Glutamatergic neuron (in vitro differentiated cells): Measurements from ENCODE around the gene WDR38. TPM values are rescaled to one million over a fixed set of nuclear protein-coding genes. Genes with fewer than 3 reads are reported as not detected.
A peak's percentile ranks its signal among the peaks of the same experiment; 100 is the strongest.

Experiments
- DNase-seq: peaks from one replicate; pipeline ENCODE4 v3.0.0; 2022
- H3K27ac Mint-ChIP-seq: one replicate; pipeline ENCODE4 v1.8.0; 2020; ENCODE audit warnings: mild to moderate bottlenecking, mixed read lengths, inconsistent platforms; ENCODE audit not compliant: unreplicated experiment
- H3K27me3 Mint-ChIP-seq: one replicate; pipeline ENCODE4 v1.8.0; 2020; ENCODE audit warnings: mild to moderate bottlenecking, moderate library complexity, mixed read lengths, inconsistent platforms; ENCODE audit not compliant: unreplicated experiment
- H3K36me3 Mint-ChIP-seq: one replicate; pipeline ENCODE4 v1.8.0; 2020; ENCODE audit warnings: mild to moderate bottlenecking, mixed read lengths, inconsistent platforms; ENCODE audit not compliant: unreplicated experiment
- H3K4me1 Mint-ChIP-seq: one replicate; pipeline ENCODE4 v1.8.0; 2020; ENCODE audit warnings: mild to moderate bottlenecking, low read depth, mixed read lengths, inconsistent platforms; ENCODE audit not compliant: unreplicated experiment
- H3K4me3 Mint-ChIP-seq: one replicate; pipeline ENCODE4 v1.8.0; 2020; ENCODE audit warnings: mild to moderate bottlenecking, mixed read lengths, inconsistent platforms; ENCODE audit not compliant: unreplicated experiment
- H3K9me3 Mint-ChIP-seq: one replicate; pipeline ENCODE4 v1.8.0; 2020; ENCODE audit warnings: mild to moderate bottlenecking, moderate library complexity, mixed read lengths, inconsistent platforms; ENCODE audit not compliant: unreplicated experiment
- total RNA-seq: library from RNA; stranded (reverse); fragmentation: NEBNext Ultra II Directional; extraction: Animal tissue kit (Norgen Biotek cat#: 25700); gene quantifications from one replicate; pipeline ENCODE4 v1.2.1, GENCODE V29; 2021; ENCODE audit not compliant: unreplicated experiment
- TF ChIP-seq, protein P1 (sequence below): fragments of 200-600 bp; sonication (generic); IDR thresholded peaks from one replicate; pipeline ENCODE4 v1.5.0; 2021; ENCODE audit not compliant: partially characterized antibody, unreplicated experiment

The WDR38 gene
- total RNA-seq, 1 donor from 2014 or later = not detected

DNA sequence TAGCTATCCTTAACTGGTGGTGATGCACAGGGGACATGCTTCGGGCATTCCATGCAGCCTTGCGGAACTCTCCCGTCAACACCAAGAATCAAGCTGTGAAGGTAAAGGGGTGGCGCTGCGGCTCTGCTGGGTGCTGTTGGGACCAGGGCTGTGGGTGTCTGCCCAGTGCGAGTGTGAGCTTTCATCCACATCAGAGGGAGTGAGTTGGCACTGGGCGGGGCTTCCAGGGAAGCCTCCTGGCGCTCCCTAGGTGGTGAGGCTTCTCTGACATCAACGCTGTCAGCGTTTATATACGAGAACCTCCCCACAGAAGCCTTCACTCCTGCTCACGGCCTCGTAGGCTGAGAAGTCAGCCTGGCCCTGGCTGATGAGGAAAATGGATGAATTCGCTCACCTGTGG is 20.4 kb downstream of the WDR38 start:
- DNase-seq = no peak
- TF ChIP-seq, protein P1, sequence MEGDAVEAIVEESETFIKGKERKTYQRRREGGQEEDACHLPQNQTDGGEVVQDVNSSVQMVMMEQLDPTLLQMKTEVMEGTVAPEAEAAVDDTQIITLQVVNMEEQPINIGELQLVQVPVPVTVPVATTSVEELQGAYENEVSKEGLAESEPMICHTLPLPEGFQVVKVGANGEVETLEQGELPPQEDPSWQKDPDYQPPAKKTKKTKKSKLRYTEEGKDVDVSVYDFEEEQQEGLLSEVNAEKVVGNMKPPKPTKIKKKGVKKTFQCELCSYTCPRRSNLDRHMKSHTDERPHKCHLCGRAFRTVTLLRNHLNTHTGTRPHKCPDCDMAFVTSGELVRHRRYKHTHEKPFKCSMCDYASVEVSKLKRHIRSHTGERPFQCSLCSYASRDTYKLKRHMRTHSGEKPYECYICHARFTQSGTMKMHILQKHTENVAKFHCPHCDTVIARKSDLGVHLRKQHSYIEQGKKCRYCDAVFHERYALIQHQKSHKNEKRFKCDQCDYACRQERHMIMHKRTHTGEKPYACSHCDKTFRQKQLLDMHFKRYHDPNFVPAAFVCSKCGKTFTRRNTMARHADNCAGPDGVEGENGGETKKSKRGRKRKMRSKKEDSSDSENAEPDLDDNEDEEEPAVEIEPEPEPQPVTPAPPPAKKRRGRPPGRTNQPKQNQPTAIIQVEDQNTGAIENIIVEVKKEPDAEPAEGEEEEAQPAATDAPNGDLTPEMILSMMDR = no peak
- Mint-ChIP-seq H3K27me3 (peaks cover 10% of the 10 kb centered on the region), H3K36me3 (no peaks in the 10 kb centered on the region), H3K9me3 (no peaks in the 10 kb centered on the region), H3K4me3 (no peak overlapping the region), H3K4me1 (peaks cover 11% of the 10 kb centered on the region), H3K27ac (peak overlapping the region; percentile 4)

DNA sequence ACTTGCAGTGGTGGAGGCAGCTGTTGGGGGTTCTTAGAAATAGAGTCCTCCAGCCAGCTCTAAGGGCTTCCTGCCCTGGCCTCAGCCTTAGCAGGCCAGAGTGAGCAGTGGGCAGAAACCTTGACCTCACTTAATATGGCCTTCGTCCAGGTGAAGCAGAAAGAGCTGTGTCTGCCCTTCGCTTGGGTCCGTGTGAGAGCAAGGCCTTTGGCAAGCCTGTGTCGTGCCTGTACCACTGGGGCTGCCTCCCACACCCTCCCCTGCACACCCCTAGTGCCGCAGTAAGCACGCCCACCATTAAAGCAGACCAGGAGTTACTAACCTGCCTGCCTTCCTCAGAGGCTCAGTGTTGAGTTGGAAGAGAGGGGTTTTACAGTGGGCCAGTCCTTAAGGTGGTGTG is 22.2 kb downstream of the WDR38 start:
- H3K36me3 Mint-ChIP-seq = no peaks in the 10 kb centered on the region
- TF ChIP-seq, protein P1 = no peak
- H3K9me3 Mint-ChIP-seq = no peaks in the 10 kb centered on the region
- no peak overlapping the region for H3K27ac Mint-ChIP-seq
- no peak for DNase-seq
- H3K4me1 Mint-ChIP-seq = peaks cover 10% of the 10 kb centered on the region
- H3K27me3 Mint-ChIP-seq = peaks cover 7% of the 10 kb centered on the region
- no peak overlapping the region for H3K4me3 Mint-ChIP-seq

DNA sequence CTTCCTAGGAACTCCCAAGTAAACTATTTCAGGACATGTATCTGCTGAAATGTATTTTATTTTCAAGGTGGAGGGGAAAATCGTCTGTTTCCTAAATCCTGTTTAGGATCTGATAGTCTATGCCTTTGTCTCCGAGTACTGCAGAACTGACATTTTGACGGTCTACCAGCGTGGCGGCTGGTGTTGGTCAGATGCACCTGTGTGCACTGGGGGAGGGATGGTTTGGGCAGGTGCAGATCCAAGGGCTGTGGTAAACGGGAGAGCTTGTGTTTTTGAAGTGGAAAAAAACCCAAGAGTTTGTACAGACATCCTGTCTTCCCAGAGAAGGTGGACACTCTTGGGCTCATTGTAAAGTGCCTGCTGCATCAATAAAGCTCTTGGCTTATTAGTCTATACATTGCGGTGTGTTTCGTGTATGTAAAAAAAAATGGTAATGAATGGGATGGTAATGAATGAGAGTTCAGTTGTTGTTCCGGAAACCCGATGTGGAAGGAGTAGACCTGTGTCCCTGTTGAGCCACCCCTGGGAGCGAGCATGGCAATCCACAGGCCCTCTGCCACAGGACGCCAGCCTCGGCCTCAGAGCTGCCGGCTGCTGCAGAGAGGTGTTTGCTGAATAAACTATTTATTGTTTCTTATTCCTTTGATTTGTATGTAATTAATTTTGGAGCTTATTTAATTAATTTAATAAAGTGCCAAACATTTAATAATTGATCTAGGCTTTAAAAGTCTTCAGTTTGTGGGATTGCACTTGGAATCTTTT is 23.9 kb downstream of the WDR38 start:
- peak overlapping the region; percentile 30 for H3K27ac Mint-ChIP-seq
- TF ChIP-seq, protein P1 = no peak
- peaks cover 8% of the 10 kb centered on the region for H3K4me1 Mint-ChIP-seq
- H3K36me3 Mint-ChIP-seq = no peaks in the 10 kb centered on the region
- no peak for DNase-seq
- no peaks in the 10 kb centered on the region for H3K9me3 Mint-ChIP-seq
- H3K27me3 Mint-ChIP-seq = peaks cover 3% of the 10 kb centered on the region
- no peak overlapping the region for H3K4me3 Mint-ChIP-seq

DNA sequence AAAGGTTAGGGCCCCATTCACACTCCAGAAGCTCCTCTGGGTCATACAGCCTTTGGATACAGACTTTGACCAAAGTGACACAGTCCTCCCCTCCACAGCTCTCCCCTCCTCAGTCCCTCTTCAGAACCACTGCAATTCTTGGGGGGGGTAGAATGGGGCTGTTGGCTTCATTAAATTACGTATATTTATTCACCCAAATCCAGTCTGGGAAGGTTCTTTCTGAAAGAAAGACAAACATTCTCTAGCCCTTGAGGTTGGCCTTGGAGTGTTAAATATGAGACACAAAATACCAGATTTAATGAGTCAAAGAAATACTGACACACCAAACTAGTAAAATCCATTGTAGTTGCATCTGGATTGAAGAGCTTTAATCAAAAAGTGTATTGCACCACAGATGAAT is 24.8 kb downstream of the WDR38 start:
- Mint-ChIP-seq H3K27me3 (no peaks in the 10 kb centered on the region), H3K4me1 (peaks cover 8% of the 10 kb centered on the region), H3K36me3 (no peaks in the 10 kb centered on the region), H3K4me3 (no peak overlapping the region), H3K9me3 (no peaks in the 10 kb centered on the region), H3K27ac (no peak overlapping the region)
- no peak for DNase-seq
- TF ChIP-seq, protein P1 = no peak

DNA sequence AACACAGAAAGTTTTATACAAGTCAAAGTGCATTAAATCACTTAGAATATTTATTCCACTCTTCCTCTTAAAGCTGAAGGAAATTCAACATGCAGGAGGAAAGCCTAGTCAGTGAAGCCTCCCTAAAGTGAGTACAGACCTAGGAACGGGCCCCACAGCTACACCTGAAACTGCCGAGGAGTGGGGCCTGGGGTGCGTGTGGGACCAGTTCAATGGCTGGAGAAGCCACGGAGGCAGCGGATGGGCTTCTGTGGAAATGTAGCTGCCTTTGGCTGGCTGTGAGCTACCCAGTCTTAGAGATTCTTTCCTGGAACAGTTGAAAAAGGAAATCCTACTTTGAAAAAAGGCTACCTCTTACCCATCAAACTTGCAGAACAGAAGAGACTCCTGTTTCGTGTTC is 25.3 kb downstream of the WDR38 start:
- TF ChIP-seq, protein P1 = no peak
- Mint-ChIP-seq H3K9me3 (peaks cover 2% of the 10 kb centered on the region), H3K4me3 (no peak overlapping the region), H3K27ac (no peak overlapping the region), H3K36me3 (no peaks in the 10 kb centered on the region), H3K4me1 (peaks cover 8% of the 10 kb centered on the region), H3K27me3 (no peaks in the 10 kb centered on the region)
- DNase-seq = no peak
